Smooth muscle cell (in vitro differentiated cells): ENCODE measurements around the gene ZNF318. TPM values are rescaled to one million over a fixed set of nuclear protein-coding genes. Genes with fewer than 3 reads are reported as not detected.

ENCODE experiments used
- DNase-seq: peaks from one replicate; lab custom pipeline; 2025; ENCODE audit not compliant: unreplicated experiment; lab: John Stamatoyannopoulos, UW
- H2AFZ ChIP-seq: fragments of 200-600 bp; sonication (generic); 2 replicates; pipeline ENCODE4 v1.6.0; 2016; ENCODE audit warnings: antibody characterized with exemption, low read depth, mild to moderate bottlenecking
- H3F3A ChIP-seq: fragments of 200-600 bp; sonication (generic); 2 replicates; pipeline ENCODE4 v1.6.0; 2017; ENCODE audit warnings: antibody characterized with exemption, low read depth
- H3K27ac ChIP-seq: fragments of 200-600 bp; sonication (generic); 2 replicates; pipeline ENCODE4 v1.5.1; 2016; ENCODE audit warnings: low read depth, mild to moderate bottlenecking
- H3K27me3 ChIP-seq: fragments of 200-600 bp; sonication (generic); 2 replicates; pipeline ENCODE4 v1.6.1; 2016; ENCODE audit warnings: low read depth, mild to moderate bottlenecking
- H3K36me3 ChIP-seq: fragments of 200-600 bp; sonication (generic); 2 replicates; pipeline ENCODE4 v1.5.1; 2016; ENCODE audit warnings: low read depth
- H3K4me1 ChIP-seq: fragments of 200-600 bp; sonication (generic); 2 replicates; pipeline ENCODE4 v1.5.1; 2016; ENCODE audit warnings: low read depth
- H3K4me2 ChIP-seq: fragments of 200-600 bp; sonication (generic); 2 replicates; pipeline ENCODE4 v1.6.0; 2016; ENCODE audit warnings: mild to moderate bottlenecking
- H3K4me3 ChIP-seq: fragments of 200-600 bp; sonication (generic); 2 replicates; pipeline ENCODE4 v1.5.1; 2016; ENCODE audit warnings: mild to moderate bottlenecking
- H3K79me2 ChIP-seq: fragments of 200-600 bp; sonication (generic); 2 replicates; pipeline ENCODE4 v1.6.0; 2016; ENCODE audit warnings: low read depth, mild to moderate bottlenecking
- H3K9ac ChIP-seq: fragments of 200-600 bp; sonication (generic); 2 replicates; pipeline ENCODE4 v1.6.0; 2016; ENCODE audit warnings: low read depth
- H3K9me3 ChIP-seq: fragments of 200-600 bp; sonication (generic); replicated peaks from 2 replicates; pipeline ENCODE4 v1.5.1; 2016; ENCODE audit warnings: low read depth
- H4K20me1 ChIP-seq: fragments of 200-600 bp; sonication (generic); 2 replicates; pipeline ENCODE4 v1.6.0; 2016; ENCODE audit warnings: low read depth
- WGBS: methylation state at CpG from one replicate; pipeline ENCODE4 v1.1.7; 2016; ENCODE audit warnings: low lambda C conversion rate; 5-methylcytosine and 5-hydroxymethylcytosine counted together
- polyA plus RNA-seq: library from polyadenylated mRNA; unstranded; fragments of >200 nt; fragmentation: Nextera tagmentation; extraction: Ambion mirVana; gene quantifications from 2 replicates; pipeline ENCODE4 v1.2.1, GENCODE V29; 2016
- total RNA-seq: library from RNA; depleted of rRNA; stranded (reverse); fragments of >200 nt; gene quantifications from 2 replicates; pipeline ENCODE4 v1.2.3, GENCODE V29; 2014
- TF ChIP-seq, protein P1 (sequence below): fragments of 200-600 bp; sonication (generic); IDR thresholded peaks from 2 replicates; pipeline ENCODE4 v1.5.1; 2017; ENCODE audit warnings: borderline replicate concordance, mild to moderate bottlenecking, antibody characterized with exemption; ENCODE audit not compliant: insufficient read depth, poor library complexity, severe bottlenecking

Gene ZNF318
- total and polyA plus RNA-seq, 2 experiments from 2014 or later, result 5.8 to 14.7 TPM

DNA sequence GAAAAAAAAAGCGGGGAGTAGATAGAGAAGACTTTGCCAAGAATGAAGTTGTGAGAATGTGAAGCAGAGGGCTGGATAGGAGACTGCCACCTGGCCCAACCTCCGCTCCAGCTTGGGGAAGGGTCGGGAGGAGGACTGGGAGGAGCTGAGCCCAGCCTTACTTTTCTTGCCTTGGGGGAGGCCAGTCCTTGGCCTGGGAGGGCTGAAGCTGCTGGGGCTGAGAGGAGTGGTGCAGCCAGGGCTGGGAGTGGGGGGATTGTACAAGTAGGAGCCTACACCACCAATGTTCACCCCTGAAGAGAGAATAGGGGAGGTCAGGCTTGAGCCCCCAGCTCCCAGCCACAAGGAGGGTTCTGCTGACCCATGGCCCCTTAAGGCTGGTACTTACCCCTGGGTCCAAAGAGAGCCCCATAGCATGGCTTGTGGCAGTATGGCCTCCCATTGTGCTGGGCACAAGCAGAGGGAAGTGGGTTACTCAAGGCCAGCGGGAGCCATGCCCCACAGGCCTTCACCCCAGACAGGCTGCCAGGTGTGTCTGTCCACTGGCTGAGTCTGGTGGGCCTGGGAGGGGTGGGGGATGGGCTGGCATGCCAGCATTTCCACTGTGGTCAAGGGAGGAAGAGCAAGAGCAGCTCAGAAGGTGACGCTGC lies 61.9 kb downstream of the ZNF318 start:
- TF ChIP-seq, protein P1, sequence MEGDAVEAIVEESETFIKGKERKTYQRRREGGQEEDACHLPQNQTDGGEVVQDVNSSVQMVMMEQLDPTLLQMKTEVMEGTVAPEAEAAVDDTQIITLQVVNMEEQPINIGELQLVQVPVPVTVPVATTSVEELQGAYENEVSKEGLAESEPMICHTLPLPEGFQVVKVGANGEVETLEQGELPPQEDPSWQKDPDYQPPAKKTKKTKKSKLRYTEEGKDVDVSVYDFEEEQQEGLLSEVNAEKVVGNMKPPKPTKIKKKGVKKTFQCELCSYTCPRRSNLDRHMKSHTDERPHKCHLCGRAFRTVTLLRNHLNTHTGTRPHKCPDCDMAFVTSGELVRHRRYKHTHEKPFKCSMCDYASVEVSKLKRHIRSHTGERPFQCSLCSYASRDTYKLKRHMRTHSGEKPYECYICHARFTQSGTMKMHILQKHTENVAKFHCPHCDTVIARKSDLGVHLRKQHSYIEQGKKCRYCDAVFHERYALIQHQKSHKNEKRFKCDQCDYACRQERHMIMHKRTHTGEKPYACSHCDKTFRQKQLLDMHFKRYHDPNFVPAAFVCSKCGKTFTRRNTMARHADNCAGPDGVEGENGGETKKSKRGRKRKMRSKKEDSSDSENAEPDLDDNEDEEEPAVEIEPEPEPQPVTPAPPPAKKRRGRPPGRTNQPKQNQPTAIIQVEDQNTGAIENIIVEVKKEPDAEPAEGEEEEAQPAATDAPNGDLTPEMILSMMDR, result no peak
- peaks cover 5% of the 10 kb centered on the region for H3K4me1 ChIP-seq
- no peak overlapping the region for H3K9ac ChIP-seq
- no peak overlapping the region for H2AFZ ChIP-seq
- H3K9me3 ChIP-seq, result no peaks in the 10 kb centered on the region
- no peak overlapping the region for H3K4me3 ChIP-seq
- H3K36me3 ChIP-seq, result no peaks in the 10 kb centered on the region
- no peak overlapping the region for H3K4me2 ChIP-seq
- peaks cover 11% of the 10 kb centered on the region for H3K27me3 ChIP-seq
- no peak for DNase-seq
- H4K20me1 ChIP-seq, result no peaks in the 10 kb centered on the region
- H3K79me2 ChIP-seq, result no peaks in the 10 kb centered on the region
- no peaks in the 10 kb centered on the region for H3F3A ChIP-seq
- H3K27ac ChIP-seq, result no peak overlapping the region
- 87% methylated on average over 5 of the region's 5 CpGs for WGBS

DNA sequence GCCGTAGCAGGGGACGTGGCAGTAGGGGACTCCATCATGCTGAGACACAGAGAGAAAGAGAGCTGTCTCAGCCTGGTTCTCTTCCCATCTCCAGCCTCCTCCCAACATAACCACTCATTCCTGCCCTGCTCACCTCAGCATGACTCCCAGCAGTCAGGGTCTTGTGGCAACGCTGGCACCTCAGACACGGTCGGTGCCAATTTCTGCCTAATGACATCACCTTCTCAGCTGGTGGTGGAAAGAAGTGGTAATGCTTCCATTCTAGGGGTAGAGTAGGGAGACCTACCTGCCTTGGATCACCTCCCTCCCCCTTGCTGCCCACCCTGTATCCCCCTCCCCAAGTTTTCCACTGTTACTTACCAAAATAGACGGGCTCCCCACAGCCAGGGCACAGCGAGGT lies 63.4 kb downstream of the ZNF318 start:
- Histone ChIP-seq H3K4me3 (no peak overlapping the region), H3K27ac (no peak overlapping the region), H3K4me2 (no peak overlapping the region), H3K9me3 (no peaks in the 10 kb centered on the region), H3K36me3 (no peaks in the 10 kb centered on the region), H3K27me3 (peaks cover 11% of the 10 kb centered on the region), H3K4me1 (peaks cover 5% of the 10 kb centered on the region), H4K20me1 (no peaks in the 10 kb centered on the region), H2AFZ (no peak overlapping the region), H3K9ac (no peak overlapping the region), H3K79me2 (no peaks in the 10 kb centered on the region), H3F3A (no peaks in the 10 kb centered on the region)
- WGBS, result over 99% methylated on average over 7 of the region's 7 CpGs
- no peak for DNase-seq
- TF ChIP-seq, protein P1, result no peak

DNA sequence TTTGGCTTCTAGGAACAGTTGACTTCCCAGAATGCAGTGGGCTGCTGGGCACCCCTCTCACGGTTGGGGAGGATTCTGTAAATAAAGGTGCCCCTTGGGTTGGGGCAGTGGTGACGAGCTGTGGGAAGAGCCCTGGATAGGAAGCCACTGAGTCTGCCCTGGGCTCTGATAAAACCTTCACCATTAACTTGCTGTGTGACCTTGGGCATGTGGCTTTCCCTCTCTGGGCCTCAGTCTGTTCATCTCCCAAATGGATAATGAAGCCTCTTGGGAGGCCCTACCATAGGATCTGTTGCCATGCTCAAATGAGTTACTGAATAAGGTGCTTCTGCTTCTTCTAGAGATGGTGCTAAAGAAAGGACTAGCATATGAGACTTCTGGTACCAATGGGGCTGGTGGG lies 64.6 kb downstream of the ZNF318 start:
- TF ChIP-seq, protein P1, result no peak

DNA sequence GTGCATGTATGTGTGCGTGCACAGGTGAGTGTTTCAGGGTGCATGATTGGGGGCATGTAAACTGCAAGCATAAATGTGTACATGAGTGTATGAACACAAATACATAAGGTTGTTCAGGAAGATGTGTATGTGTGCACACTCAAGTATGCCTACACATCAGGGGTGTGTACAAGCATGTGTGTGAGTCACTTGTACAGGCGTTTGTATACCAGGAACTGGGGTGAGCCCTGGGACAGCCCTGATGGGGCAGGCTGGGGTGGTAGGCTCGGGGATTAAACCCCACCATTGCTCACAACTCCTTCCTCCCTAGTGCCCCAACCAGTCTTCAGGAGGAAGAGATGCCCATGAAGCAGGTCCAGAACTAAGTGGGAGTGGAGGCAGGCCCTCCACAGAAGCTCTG lies 65.1 kb downstream of the ZNF318 start:
- Histone ChIP-seq H3K27me3 (peaks cover 11% of the 10 kb centered on the region), H3K4me2 (no peak overlapping the region), H3K27ac (no peak overlapping the region), H3K4me1 (peaks cover 5% of the 10 kb centered on the region), H3K9ac (no peak overlapping the region), H3K36me3 (no peaks in the 10 kb centered on the region), H2AFZ (no peak overlapping the region), H3F3A (no peaks in the 10 kb centered on the region), H3K4me3 (no peak overlapping the region), H3K79me2 (no peaks in the 10 kb centered on the region), H4K20me1 (no peaks in the 10 kb centered on the region), H3K9me3 (no peaks in the 10 kb centered on the region)
- WGBS, result 94% methylated on average over 3 of the region's 3 CpGs
- DNase-seq, result no peak
- TF ChIP-seq, protein P1, result no peak

More for the DNA sequence above, 64.6 kb downstream of the ZNF318 start:
- Histone ChIP-seq H3K4me1 (peaks cover 5% of the 10 kb centered on the region), H2AFZ (no peak overlapping the region), H3K4me3 (no peak overlapping the region), H3F3A (no peaks in the 10 kb centered on the region), H3K79me2 (no peaks in the 10 kb centered on the region), H3K4me2 (no peak overlapping the region), H3K36me3 (no peaks in the 10 kb centered on the region), H4K20me1 (no peaks in the 10 kb centered on the region), H3K9ac (no peak overlapping the region), H3K9me3 (no peaks in the 10 kb centered on the region), H3K27me3 (peaks cover 11% of the 10 kb centered on the region), H3K27ac (no peak overlapping the region)
- WGBS, result 89% methylated on average over 2 of the region's 2 CpGs
- DNase-seq, result no peak
